Upper lobe of left lung (tissue), 6 donors: Measurements from ENCODE around the gene MCF2L. TPM values are rescaled to one million over a fixed set of nuclear protein-coding genes. Genes with fewer than 3 reads are reported as not detected.

Experiments used
- ATAC-seq, 2 donors: fragments of 200-7000 bp; cut with Tn5 transposase; one replicate each; pipeline ENCODE4 v1.9.1; 2022; ENCODE audit warnings: mild to moderate bottlenecking in 2 of 2, moderate library complexity in 2 of 2; ENCODE audit not compliant: low FRiP score in 2 of 2
- DNase-seq, 2 donors: peaks; one replicate each; pipeline ENCODE4 v3.0.0-alpha.2; 2019 to 2020
- H3K27ac ChIP-seq, 4 donors: fragments of 200-600 bp; sonication (generic); one replicate each; pipeline ENCODE4 v1.5.1; 2016 to 2019
- H3K27me3 ChIP-seq, 4 donors: fragments of 200-600 bp; sonication (generic); one replicate each; pipeline ENCODE4 v1.5.1; 2017 to 2019
- H3K36me3 ChIP-seq, 4 donors: fragments of 200-600 bp; sonication (generic); one replicate each; pipeline ENCODE4 v1.5.1; 2016 to 2019
- H3K4me1 ChIP-seq, 4 donors: fragments of 200-600 bp; sonication (generic); one replicate each; pipeline ENCODE4 v1.5.1; 2018 to 2019
- H3K4me3 ChIP-seq, 4 donors: fragments of 200-600 bp; sonication (generic); one replicate each; pipeline ENCODE4 v1.5.1; 2017 to 2019; ENCODE audit warnings: mild to moderate bottlenecking in 2 of 4, moderate library complexity in 1 of 4
- H3K9me3 ChIP-seq, 4 donors: fragments of 200-600 bp; sonication (generic); one replicate each; pipeline ENCODE4 v1.5.1; 2018 to 2019
- CTCF ChIP-seq, 6 experiments: fragments of 450-650 bp in 4 of 6; fragments of 200-600 bp in 2 of 6; sonication (generic) in 2 of 6; IDR thresholded peaks; one replicate each; pipeline ENCODE4 v1.5.1; 2016 to 2019; ENCODE audit warnings: antibody characterized with exemption in 6 of 6
- EP300 ChIP-seq, 4 donors: sonication (generic); formaldehyde crosslinking; IDR thresholded peaks; one replicate each; pipeline ENCODE4 v1.5.1; 2017; ENCODE audit warnings: antibody characterized with exemption in 4 of 4, control low read depth in 2 of 4
- POLR2A ChIP-seq, 4 donors: fragments of 450-650 bp; IDR thresholded peaks; one replicate each; pipeline ENCODE4 v1.5.1; 2016 to 2017; ENCODE audit warnings: antibody characterized with exemption in 4 of 4, mild to moderate bottlenecking in 2 of 4
- POLR2AphosphoS5 ChIP-seq, 2 donors: sonication (generic); formaldehyde crosslinking; IDR thresholded peaks; one replicate each; pipeline ENCODE4 v1.5.1; 2017; ENCODE audit warnings: antibody characterized with exemption in 2 of 2
- WGBS, 2 donors: methylation state at CpG; one replicate each; pipeline ENCODE4 v1.1.5; 2017 to 2018; 5-methylcytosine and 5-hydroxymethylcytosine counted together
- total RNA-seq, 6 donors: library from RNA; depleted of rRNA in 4 of 6; stranded (reverse); fragments of >200 nt in 4 of 6; gene quantifications; one replicate each; pipeline versions ENCODE4 v1.1.0 to v1.2.1, GENCODE V29; 2016 to 2021
- donor health status: DM: no; HTN: no; CAD: no; lungs with moderate emphysema.
- donor health status: DM: no; HTN: yes; CAD: no; lungs with severe emphysema.

Gene MCF2L
- total RNA-seq, 6 donors from 2014 or later: 14.3 to 99.5 (median 53.1) TPM

- 77 to 85% methylated on average over 3 of the region's 3 CpGs for WGBS, 2 donors
- Histone ChIP-seq H3K9me3 (no peaks in the 10 kb centered on the region), H3K4me1 (no peaks in the 10 kb centered on the region), H3K4me3 (no peak overlapping the region), H3K27me3 (no peaks in the 10 kb centered on the region), H3K36me3 (peaks cover 0 to 58% (median 21%) of the 10 kb centered on the region in 4 donors), H3K27ac (no peak overlapping the region)
- no peak for DNase-seq
- TF ChIP-seq POLR2A (IDR thresholded peaks at IDR 0.05): no peak
- no peak for TF ChIP-seq POLR2AphosphoS5 (IDR thresholded peaks at IDR 0.05)
- no peak for TF ChIP-seq EP300 (IDR thresholded peaks at IDR 0.05)
- no peak for TF ChIP-seq CTCF (IDR thresholded peaks at IDR 0.05)
- ATAC-seq: no peak
These were observed 103.4 kb downstream of the MCF2L start for GRCh38 chr13:113072376-113072775.

- DNase-seq: no peak
- Histone ChIP-seq H3K36me3 (peaks cover 0 to 73% (median 21%) of the 10 kb centered on the region in 4 donors), H3K27ac (no peak overlapping the region), H3K4me1 (no peaks in the 10 kb centered on the region), H3K4me3 (no peak overlapping the region), H3K27me3 (no peaks in the 10 kb centered on the region), H3K9me3 (no peaks in the 10 kb centered on the region)
- ATAC-seq: no peak
- TF ChIP-seq POLR2AphosphoS5 (IDR thresholded peaks at IDR 0.05): no peak
- 92% methylated on average over 5 to 11 of the region's 11 CpGs for WGBS, 2 donors
These were observed 104.9 kb downstream of the MCF2L start for GRCh38 chr13:113073942-113074341.

GRCh38 chr13:113074401-113074800, 105.4 kb downstream of the MCF2L start:
- Histone ChIP-seq H3K27ac (no peak overlapping the region), H3K4me1 (no peaks in the 10 kb centered on the region), H3K36me3 (peaks cover 0 to 77% (median 21%) of the 10 kb centered on the region in 4 donors), H3K27me3 (no peaks in the 10 kb centered on the region), H3K9me3 (no peaks in the 10 kb centered on the region), H3K4me3 (no peak overlapping the region)
- TF ChIP-seq CTCF (IDR thresholded peaks at IDR 0.05): no peak
- no peak for TF ChIP-seq POLR2A (IDR thresholded peaks at IDR 0.05)
- no peak for TF ChIP-seq POLR2AphosphoS5 (IDR thresholded peaks at IDR 0.05)
- no peak for TF ChIP-seq EP300 (IDR thresholded peaks at IDR 0.05)
- peak in 1 of 2 donors; percentile 76 for DNase-seq
- 89 to 97% methylated on average over 12 to 18 of the region's 18 CpGs for WGBS, 2 donors
- ATAC-seq: no peak

GRCh38 chr13:113074876-113075275, 105.9 kb downstream of the MCF2L start:
- no peaks in the 10 kb centered on the region for H3K4me1 ChIP-seq
- H3K27me3 ChIP-seq: no peaks in the 10 kb centered on the region
- H3K4me3 ChIP-seq: no peak overlapping the region
- 92 to 95% methylated on average over 11 to 22 of the region's 22 CpGs for WGBS, 2 donors
- H3K36me3 ChIP-seq: peaks cover 0 to 75% (median 19%) of the 10 kb centered on the region in 4 donors
- H3K9me3 ChIP-seq: no peaks in the 10 kb centered on the region
- DNase-seq: peak in 1 of 2 donors; percentile 70
- H3K27ac ChIP-seq: no peak overlapping the region
- TF ChIP-seq POLR2A (IDR thresholded peaks at IDR 0.05) (no peak), POLR2AphosphoS5 (IDR thresholded peaks at IDR 0.05) (no peak), EP300 (IDR thresholded peaks at IDR 0.05) (no peak), CTCF (IDR thresholded peaks at IDR 0.05) (no peak)
- no peak for ATAC-seq

GRCh38 chr13:113075711-113076110, 106.7 kb downstream of the MCF2L start:
- Histone ChIP-seq H3K27ac (no peak overlapping the region), H3K36me3 (peaks cover 0 to 72% (median 17%) of the 10 kb centered on the region in 4 donors), H3K4me3 (no peak overlapping the region), H3K9me3 (no peaks in the 10 kb centered on the region), H3K27me3 (no peaks in the 10 kb centered on the region), H3K4me1 (no peaks in the 10 kb centered on the region)
- ATAC-seq (peak in 1 of 2 donors; percentile 3), DNase-seq (peak in 1 of 2 donors; percentile 61)
- WGBS, 2 donors: 95 to 99% methylated on average over 17 of the region's 17 CpGs
- TF ChIP-seq CTCF (IDR thresholded peaks at IDR 0.05): no peak
- TF ChIP-seq POLR2A (IDR thresholded peaks at IDR 0.05): no peak
- no peak for TF ChIP-seq POLR2AphosphoS5 (IDR thresholded peaks at IDR 0.05)
- TF ChIP-seq EP300 (IDR thresholded peaks at IDR 0.05): no peak
